HG03139 (cell line): ENCODE data around the gene CDKN2B-AS1.
A peak's percentile ranks its signal among the peaks of the same experiment; 100 is the strongest.

ENCODE experiments used
- ATAC-seq: cut with Tn5 transposase; IDR thresholded peaks from one replicate; pipeline ENCODE4 v1.9.1; 2021; ENCODE audit not compliant: unreplicated experiment

Gene CDKN2B-AS1

GRCh38 chr9:22005702-22006606 lies 11.4 kb downstream of the CDKN2B-AS1 start:
- no peak for ATAC-seq

GRCh38 chr9:22008384-22008716 lies 13.8 kb downstream of the CDKN2B-AS1 start:
- no peak for ATAC-seq

DNA sequence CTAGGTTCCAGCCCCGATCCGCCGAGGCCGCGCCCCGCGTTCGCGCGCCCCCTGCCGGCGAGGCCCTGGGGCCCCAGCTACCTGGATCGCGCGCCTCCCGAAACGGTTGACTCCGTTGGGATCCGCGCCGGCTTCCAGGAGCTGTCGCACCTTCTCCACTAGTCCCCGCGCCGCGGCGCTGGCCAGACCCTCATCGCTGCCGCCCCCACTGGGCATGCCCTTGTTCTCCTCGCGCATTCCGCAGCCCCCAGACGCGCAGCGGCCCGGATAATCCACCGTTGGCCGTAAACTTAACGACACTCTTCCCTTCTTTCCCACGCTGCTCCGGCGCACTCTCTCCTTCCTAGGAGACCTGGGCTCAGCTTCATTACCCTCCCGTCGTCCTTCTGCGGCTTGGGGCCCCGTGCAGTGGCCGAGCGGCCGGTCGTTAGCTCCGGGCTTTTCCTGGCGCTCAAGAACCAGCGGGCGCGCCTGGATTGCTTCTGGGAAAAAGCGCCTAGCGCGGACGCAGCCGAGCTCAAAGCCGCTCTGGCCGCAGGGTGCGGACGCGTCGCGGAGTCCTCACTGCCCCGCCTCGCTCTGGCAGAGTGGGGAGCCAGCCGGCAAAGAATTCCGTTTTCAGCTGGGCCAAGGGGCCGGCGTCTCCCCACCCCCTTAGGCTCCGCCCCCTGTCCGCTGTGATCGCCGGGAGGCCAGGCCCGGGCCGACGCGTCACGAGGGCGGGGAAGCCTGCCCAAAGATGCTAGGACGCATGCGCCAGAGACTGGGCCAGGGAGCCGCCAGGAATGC lies 14.3 kb downstream of the CDKN2B-AS1 start, which contains the start of gene CDKN2B:
CDKN2B (minus strand) TSS at position 589 of the 789 bp plus-strand sequence; CDS start at position 237, 352 bp downstream.
- peak; percentile 83 for ATAC-seq

- peak; percentile 32 for ATAC-seq
Observed at GRCh38 chr9:22009506-22009867, 14.9 kb downstream of the CDKN2B-AS1 start.

DNA sequence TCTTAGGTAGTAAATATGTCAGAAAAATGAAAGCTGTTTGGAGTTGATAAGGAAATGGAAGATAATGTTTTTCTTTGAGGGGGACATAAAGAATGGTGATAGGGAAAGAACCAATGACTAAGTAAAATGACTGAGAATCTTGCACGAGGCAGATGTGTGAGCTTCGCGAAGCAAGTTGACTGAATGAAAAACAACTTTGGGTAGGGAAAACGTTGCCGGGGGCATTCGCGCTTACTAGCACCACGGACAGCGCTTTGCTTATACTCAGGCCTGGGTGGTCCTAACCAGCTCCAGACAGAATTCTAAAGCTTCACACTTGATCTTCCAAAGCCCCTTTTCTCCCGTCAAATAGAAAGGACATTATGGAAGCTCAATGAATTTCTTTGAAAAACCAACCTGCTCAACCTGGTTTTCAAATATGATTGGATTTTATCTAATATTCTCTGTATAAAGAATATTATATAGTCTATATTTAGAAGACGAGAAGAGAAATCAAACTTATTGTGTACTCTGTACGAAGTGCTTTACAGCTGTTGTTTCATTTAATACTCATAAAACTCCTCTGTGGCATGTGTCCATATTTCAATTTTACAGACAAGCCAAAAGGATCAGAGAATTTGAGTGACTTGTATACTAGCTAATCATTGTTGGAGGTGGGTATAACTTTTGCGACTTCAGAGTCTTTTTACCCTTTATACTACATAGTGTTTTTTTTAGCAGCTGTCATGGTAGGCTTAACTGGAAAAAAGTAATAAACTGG lies 16.5 kb downstream of the CDKN2B-AS1 start:
- ATAC-seq = no peak

DNA sequence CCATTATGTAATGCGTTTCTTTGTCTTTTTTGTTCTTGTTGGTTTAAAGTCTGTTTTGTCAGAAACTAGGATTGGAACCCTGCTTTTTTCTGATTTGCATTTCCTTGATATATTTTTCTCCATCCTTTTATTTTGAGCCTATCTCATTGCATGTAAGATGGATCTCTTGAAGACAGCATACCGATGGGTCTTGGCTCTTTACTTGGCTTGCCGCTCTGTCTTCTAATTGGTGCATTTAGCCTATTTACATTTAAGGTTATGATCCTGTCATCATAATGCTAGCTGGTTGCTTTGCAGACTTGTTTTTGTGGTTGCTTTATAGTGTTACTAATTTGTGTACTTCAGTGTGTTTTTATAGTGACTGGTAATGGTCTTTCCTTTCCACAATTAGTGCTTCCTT lies 27.8 kb downstream of the CDKN2B-AS1 start:
- ATAC-seq = no peak

- no peak for ATAC-seq
Observed at GRCh38 chr9:22026696-22027095, 32.1 kb downstream of the CDKN2B-AS1 start.

DNA sequence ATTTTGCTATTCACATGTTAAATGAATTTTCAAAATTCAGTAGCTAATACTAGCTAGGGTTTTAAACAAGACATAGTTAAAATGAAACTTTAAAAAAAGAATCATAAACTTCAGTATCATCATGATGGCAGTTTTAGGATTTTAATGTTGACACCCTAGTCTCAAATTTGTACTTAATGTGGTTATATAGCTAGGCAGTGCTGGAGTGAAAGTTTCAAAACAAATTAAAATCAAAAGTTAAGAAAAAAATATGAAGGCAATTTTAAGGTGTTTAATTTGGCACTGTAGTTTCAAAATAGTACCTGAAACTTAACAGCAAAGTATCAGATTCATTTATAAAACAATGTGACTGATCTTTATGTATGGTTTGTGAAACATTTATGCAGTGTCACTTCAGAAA lies 33.8 kb downstream of the CDKN2B-AS1 start:
- no peak for ATAC-seq

GRCh38 chr9:22029231-22029630 lies 34.6 kb downstream of the CDKN2B-AS1 start:
- no peak for ATAC-seq

DNA sequence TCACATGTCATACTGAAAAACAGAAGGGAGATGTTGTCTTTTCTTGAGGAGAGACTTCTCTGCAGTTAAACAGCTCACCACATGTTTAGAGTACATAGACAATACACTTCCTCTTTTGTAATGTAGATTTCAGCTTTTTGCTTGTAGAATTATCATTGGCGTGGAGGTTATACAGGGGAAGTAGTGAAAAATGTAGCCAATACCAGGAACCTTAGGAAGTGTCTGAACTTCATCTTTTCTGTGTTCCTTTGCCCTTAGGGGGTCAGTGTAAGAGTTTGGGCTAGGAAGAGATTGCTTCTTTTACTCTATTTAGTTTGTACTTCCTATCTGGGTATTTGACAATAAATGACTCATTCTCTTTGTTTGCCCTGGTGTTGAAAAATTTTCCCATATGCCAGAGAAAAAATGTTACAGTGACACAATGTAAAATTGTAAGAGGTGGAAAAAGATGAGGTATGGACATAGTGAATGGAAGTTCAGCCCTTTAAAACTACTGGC lies 35.6 kb downstream of the CDKN2B-AS1 start:
- ATAC-seq = peak; percentile 73

DNA sequence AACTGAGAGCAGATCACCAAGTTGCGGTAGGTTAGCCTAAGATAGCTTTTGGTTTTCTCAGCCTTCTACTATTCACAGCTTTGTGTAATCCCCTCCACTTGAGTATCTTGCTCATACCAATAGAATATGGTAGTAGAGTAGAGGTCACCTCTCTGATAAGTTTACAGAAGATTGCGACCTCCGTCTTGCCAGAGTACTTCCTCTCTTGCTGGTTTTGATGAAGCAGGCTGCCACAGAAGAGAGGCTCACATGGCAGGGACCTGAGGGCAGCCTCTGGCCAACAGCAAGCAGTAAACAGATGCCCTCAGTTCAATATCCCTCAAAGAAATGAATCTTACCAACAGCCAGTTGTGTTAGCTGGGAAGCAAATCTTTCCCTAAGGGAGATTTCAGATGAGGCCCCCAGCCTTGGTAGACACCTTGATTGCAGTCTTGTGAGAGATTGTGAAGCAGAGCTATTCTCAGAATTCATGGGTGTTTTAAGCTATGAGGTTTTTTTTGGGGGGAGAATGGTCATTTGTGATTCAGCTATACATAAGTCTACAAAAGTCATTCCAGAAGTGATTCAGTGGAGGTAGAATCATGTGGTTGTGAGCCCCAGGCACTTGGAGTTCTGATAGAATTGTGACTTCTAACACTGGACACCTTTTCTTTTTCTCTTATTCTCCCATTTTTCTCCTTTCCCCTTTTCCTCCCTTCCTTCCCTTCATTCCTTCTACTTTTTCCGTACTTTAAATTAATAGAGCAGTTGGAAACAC lies 37.2 kb downstream of the CDKN2B-AS1 start:
- ATAC-seq = no peak

DNA sequence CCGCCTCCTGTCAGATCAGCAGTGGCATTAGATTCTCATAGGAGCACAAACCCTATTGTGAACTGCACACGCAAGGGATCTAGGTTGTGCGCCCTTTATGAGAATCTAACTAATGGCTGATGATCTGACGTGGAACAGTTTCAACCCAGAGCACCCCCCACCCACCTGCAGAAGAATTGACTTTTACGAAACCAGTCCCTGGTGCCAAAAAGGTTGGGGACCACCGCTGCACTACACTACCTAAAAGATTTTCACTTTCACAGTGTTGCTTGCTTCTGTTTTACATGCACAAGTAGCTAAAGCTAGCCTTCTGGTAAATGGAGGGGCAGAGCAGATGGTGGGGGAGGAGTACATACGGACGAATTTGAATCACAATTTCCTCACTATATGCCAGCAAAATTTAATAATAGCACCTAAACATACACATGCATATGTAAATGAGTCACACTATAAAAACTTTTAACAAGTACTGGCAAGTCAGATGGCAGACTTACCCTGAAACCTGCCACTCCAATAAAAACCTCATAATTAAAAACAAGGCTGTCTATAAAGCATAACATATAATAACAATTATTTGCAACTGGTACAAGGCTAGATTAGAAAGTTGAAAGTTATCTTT lies 38.5 kb downstream of the CDKN2B-AS1 start:
- no peak for ATAC-seq

DNA sequence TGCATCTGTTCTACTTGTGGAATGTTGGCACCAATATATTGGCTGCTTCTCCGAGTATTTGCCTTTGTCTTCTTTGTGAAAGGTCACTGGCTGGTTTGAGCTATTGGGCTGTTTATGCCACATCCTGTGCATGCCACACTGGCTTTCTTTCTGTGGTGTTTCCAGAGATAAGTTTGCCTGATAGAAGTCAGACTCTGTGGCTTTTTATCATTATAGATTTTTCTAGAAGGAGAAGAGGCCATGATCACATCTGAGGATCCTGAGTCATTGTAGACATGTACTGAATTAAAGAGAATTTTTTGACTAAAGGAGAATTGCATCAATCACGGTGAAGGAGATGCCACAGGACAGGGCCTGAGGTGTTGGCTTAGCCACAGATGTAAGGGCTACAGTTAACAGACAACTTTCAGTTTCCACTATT lies 41.0 kb downstream of the CDKN2B-AS1 start:
- ATAC-seq = no peak

DNA sequence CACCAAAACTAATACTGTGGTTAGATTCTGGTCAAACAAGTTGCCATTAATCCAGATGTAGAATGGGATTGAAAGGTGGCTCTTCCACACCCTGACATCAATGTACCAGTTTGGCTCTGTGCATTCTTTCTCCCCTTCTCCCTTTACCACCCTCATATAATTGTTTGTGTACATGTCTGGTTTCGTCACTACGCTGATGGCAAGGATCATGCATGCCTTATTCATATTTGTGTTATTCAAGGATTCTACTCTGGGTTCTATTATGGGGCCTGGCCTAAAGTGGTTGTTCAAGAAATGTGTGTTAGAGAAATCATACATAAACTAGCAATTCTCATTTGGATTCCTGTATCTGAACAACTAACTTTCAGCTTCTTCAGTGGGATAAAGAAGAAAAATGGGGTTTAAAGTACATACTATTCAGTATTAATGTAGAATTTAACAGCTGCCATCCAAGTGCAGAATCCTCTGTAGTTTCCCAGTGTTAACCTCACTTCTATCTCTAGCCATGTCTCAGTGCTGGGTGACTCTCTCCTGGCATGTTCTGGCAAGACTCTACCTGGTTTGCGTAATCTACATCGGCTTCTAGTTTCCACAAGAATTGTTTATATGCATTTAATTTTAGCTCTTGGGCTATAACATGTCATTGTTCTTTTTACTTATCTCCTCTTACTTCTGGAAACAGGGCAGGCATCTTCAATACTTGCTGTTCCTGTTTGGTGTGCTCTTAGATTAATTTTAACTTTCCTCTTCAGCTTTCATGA lies 42.5 kb downstream of the CDKN2B-AS1 start:
- no peak for ATAC-seq

- ATAC-seq = peak; percentile 58
Observed at GRCh38 chr9:22037954-22038690, 43.5 kb downstream of the CDKN2B-AS1 start.

DNA sequence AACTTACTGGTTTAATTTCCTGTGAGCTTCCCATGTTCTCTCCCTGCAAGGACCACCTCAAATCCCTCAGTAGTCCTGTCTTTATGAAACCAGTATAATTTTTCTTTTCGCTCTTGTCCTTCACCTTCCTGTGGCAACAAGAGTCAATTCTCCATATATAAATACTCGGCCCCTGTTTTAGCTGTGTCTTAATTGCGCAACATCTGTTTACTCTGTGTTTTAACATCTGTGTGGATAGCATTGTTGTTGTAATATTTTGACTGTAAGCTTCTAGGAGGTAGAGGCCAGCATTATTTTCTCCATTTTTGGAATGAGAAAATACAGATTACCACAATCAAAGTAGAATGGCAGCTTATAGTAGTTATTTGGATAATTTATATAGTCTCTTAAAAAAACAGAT lies 44.7 kb downstream of the CDKN2B-AS1 start:
- ATAC-seq = no peak

DNA sequence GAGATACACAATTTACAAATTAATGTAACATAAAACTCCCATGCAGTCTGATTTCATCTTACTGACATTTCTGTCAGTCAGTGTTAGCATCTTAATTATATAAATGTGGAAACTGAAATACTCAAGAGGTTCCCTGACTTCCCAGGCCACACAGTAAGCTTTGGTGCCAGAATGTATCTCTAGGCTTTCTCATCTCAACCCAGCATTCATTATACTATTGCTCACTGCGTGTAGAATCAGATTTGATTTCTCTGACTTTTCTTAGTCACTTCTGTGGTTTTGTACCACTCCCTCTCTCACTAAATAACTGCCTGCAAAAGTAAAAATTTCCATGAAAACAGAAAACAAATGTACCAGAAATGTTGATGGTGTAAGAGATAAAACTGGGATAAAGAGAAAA lies 46.2 kb downstream of the CDKN2B-AS1 start:
- no peak for ATAC-seq

- ATAC-seq = no peak
Observed at GRCh38 chr9:22041344-22041743, 46.8 kb downstream of the CDKN2B-AS1 start.

GRCh38 chr9:22041775-22042174 lies 47.2 kb downstream of the CDKN2B-AS1 start:
- no peak for ATAC-seq
